HG03175 (cell line): ENCODE data around the gene CMIP.

Experiments used
- ATAC-seq: cut with Tn5 transposase; IDR thresholded peaks from one replicate; pipeline ENCODE4 v1.9.1; 2021; ENCODE audit warnings: mild to moderate bottlenecking, moderate library complexity; ENCODE audit not compliant: unreplicated experiment

Gene CMIP

GRCh38 chr16:81707411-81708265, 263.0 kb downstream of the CMIP start:
- ATAC-seq: no peak

GRCh38 chr16:81708266-81709015, 263.8 kb downstream of the CMIP start:
- no peak for ATAC-seq

GRCh38 chr16:81709016-81709900, 264.6 kb downstream of the CMIP start:
- ATAC-seq: no peak

- ATAC-seq: no peak
These were observed 265.4 kb downstream of the CMIP start for GRCh38 chr16:81710044-81710443.

GRCh38 chr16:81710596-81710995, 266.0 kb downstream of the CMIP start:
- no peak for ATAC-seq

GRCh38 chr16:81711657-81712319, 267.2 kb downstream of the CMIP start:
- no peak for ATAC-seq

- no peak for ATAC-seq
These were observed 268.1 kb downstream of the CMIP start for GRCh38 chr16:81712681-81713080.

- ATAC-seq: no peak
These were observed 268.7 kb downstream of the CMIP start for GRCh38 chr16:81713295-81713772.

GRCh38 chr16:81713796-81714195, 269.2 kb downstream of the CMIP start:
- ATAC-seq: no peak

- no peak for ATAC-seq
These were observed 270.0 kb downstream of the CMIP start for GRCh38 chr16:81714583-81714982.

- ATAC-seq: peak; percentile 51
These were observed 271.0 kb downstream of the CMIP start for GRCh38 chr16:81715358-81716196.

- ATAC-seq: peak; percentile 79
These were observed 272.0 kb downstream of the CMIP start for GRCh38 chr16:81716478-81717225.

GRCh38 chr16:81717662-81718189, 273.1 kb downstream of the CMIP start:
- no peak for ATAC-seq

- no peak for ATAC-seq
These were observed 274.0 kb downstream of the CMIP start for GRCh38 chr16:81718637-81719036.

- ATAC-seq: no peak
These were observed 275.4 kb downstream of the CMIP start for GRCh38 chr16:81719993-81720392.

GRCh38 chr16:81720973-81721906, 276.6 kb downstream of the CMIP start:
- ATAC-seq: no peak

- peak; percentile 84 for ATAC-seq
These were observed 278.6 kb downstream of the CMIP start for GRCh38 chr16:81723098-81723723.
